Right hindlimb (tissue), 1 donor: ENCODE measurements around the gene AGPAT1.

Source experiments
- DNase-seq: peaks from one replicate; pipeline ENCODE4 v3.0.0-alpha.2; 2018

The AGPAT1 gene

DNA sequence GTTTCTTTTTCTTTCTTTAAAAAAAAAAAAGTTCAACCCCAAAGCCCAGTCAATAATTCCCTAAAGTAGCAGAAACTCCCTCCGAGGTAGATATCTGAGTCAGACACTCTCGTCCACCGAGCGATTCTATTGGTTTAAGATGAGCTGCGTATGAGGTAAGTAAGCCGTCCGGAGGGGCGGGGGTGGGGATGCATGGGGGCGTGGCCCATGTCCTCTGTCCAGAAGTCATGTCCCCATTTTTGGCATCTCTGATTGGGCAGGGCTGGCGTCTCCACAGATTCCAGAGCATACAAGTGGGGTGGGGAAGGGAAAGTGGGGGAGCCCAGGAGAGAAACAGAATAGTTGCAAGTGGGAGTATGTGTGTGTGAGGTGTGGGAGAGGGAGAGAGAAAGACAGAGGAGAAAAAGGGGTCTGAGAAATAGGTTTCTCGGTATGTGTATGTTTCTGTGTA, 9.8 kb upstream of the AGPAT1 start:
- DNase-seq, result peak; percentile 79

- no peak for DNase-seq
These were observed 8.3 kb upstream of the AGPAT1 start, which contains the start of gene AGER for GRCh38 chr6:32184084-32184640. TSS of gene AGER (minus strand) at chr6:32184253. CDS start at chr6:32184222, 31 bp downstream.

GRCh38 chr6:32183483-32184083, 7.7 kb upstream of the AGPAT1 start:
- no peak for DNase-seq

DNA sequence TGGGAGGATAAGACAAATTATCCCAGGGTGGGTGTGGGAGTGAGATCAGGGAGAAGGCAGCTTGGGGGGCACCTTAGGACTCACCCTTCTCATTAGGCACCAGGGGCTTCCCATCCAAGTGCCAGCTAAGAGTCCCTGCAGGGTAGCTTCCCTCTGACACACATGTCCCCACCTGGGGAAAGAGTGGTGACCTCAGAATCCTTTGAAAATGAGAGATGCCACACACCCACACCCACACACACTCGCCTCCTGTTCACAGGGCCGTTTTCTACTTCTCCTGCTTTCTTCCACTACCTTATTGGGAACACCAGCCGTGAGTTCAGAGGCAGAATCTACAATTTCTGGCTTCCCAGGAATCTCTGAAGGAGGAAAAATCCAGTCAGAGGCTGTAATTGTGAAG, 7.1 kb upstream of the AGPAT1 start:
- DNase-seq, result no peak

DNA sequence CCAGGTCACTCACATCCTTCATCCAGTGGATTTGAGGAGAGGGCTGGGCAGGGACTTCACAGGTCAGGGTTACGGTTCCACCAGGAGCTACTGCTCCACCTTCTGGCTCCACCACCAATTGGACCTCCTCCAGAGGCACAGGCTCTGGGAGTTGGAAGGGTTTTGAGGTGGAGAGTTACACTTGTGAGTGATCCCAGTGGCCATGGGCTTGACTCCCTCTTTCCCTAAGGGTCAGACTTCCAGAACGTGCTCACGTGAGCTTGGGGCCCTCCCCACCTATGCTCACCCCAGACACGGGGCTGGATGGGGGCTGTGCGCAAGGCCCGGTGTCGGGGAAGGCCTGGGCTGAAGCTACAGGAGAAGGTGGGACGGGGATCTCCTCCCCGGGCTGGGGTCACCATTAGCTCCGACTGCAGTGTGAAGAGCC, 6.7 kb upstream of the AGPAT1 start:
- no peak for DNase-seq

DNA sequence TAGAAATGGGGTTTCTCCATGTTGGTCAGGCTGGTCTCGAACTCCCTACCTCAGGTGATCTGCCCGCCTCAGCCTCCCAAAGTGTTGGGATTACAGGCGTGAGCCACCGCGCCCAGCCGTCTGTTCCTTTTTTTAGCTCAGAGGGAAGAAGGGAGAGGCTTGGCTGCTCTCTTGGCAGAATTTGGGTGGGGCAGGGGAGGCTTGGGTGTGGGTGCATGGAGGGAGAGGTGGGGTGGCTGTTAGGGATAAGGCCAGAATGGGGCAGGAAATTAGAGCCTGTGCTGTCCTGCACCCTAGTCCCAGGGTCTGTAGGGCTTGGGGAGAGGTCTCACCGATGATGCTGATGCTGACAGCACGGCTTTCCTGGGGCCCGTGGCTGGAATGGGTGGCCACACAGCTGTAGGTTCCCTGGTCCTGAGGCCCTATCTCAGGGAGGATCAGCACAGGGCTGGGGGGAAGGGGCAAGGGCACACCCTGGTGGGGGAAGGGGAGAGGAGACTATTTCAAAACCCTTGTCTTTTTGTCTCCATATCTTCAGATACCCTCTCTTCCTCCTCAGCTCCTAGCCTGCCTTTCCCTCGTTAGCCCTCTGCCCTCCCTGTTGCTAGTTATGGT, 6.1 kb upstream of the AGPAT1 start:
- no peak for DNase-seq

- no peak for DNase-seq
These were observed 5.3 kb upstream of the AGPAT1 start for GRCh38 chr6:32181148-32181702.

DNA sequence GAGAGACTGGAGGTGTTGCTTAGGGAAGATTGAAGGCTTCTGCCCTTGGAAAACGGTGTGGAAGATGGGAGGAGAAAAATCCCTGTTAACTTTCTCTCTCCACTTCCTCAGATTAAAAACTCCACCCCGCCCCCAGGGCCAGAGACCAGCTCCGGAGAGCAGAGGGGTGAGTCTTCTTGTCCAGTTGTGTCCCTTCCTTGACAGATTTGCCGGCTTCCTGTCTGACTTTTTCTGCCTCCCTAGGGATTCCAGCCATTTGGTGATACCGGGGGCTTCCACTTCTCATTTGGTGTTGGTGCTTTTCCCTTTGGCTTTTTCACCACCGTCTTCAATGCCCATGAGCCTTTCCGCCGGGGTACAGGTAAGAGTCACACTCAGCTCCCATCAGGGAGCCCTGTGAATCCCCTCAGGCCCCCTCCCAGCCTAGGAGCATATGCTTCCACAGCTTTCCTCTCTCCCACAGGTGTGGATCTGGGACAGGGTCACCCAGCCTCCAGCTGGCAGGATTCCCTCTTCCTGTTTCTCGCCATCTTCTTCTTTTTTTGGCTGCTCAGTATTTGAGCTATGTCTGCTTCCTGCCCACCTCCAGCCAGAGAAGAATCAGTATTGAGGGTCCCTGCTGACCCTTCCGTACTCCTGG, 4.0 kb upstream of the AGPAT1 start:
- no peak for DNase-seq

- no peak for DNase-seq
These were observed 2.9 kb upstream of the AGPAT1 start for GRCh38 chr6:32178547-32179440.

DNA sequence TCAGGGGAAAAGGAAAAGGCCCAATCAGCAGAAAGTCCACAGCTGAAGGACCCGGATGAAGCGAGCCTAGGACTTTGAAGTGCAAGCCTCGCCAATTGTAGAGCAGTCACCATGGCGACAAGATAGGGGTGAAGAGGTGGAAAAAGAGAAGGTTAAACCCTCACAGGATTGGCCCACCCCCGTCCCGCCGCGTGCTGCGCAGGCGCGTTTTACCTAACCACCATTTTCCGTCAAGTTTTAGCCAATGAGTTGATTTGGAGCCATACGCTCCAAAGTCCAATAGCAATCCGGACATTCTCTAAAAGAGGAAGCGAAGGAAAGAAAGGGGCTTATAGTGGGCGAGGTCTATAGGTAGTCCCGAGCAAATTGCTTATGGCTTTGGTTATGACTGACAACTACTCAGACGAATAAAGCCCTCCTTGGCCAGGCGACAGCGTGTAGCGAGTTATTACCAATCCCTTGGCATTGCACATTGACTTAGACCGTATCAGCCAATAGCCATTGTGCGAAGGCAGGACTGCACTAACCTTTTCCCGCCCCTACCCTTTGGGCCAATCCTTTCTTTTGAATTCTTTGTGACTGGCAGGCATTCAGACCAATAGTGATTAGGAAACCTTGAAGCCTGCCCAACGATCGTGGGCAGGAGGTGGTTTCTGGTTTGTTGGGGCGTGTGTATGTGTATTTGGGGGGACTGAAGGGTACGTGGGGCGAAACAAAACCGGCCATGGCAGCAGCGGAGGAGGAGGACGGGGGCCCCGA, 2.1 kb upstream of the AGPAT1 start, which contains the start of gene RNF5:
Gene RNF5, plus strand, starts transcription at position 618 of the 759 bp plus-strand sequence. Its CDS starts 107 bp downstream, at position 725.
- peak; percentile 99 for DNase-seq

DNA sequence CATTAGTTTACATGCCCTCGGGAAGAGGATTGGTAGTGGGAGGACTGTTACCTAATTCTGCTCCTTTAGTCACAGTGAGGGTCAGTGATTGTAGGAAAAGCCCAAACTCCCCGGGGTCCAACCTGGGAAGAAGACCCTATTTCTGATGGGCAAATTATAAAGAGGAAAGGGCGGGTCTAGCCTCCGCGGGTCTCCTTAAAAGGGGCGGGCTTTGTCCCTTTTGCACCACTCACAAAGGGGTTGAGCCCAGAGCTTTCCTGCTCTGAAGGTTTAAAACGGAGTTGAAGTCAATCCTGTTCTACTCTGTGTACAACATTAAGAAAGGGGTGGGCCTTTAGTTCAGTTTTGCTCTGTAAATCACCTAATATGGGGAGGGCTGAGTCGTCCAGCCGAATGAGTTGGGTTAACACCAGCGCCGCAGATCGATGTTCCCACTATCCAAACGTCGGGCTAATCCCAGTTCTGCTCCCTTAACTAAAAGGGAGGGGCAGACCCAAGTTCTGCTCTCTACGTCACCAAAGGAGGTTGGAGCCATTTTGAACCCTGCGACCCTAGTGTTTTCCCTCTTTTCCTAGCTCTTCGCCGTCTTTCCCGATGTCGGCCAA, 1.4 kb upstream of the AGPAT1 start:
- DNase-seq, result no peak

DNA sequence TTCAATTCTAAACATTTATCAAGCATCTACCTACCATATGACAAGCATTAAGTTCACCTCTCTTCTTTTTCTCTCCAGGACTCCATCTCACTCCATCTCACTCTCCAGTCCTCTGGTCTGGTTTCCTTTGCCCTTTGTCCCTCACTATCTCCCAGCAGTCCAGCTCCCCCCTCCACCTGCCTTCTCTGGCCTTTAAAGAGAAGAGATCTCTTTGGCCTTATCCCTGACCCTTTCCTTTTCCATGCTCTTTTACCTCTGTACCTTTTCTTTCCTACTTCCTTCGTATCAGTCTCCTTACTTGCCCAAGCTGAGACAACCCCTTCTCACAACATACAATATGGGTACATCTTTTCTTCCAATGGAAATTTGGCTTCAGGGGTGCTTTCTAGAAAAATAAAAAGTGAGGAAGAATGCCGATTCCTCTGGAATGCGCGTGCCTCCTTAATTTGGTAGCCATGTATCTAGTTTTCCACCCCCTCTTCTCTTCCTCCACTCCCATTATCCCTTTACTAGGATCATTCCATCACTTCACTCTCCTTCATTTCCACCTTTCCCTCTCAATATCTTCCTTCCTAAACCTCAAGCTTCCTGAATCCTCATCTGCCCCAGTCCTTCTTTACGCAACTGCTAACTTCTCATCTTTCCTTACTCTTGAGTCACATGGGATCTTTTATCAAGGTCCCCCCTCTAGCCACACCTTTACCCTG, 745 bp upstream of the AGPAT1 start:
- DNase-seq, result no peak

DNA sequence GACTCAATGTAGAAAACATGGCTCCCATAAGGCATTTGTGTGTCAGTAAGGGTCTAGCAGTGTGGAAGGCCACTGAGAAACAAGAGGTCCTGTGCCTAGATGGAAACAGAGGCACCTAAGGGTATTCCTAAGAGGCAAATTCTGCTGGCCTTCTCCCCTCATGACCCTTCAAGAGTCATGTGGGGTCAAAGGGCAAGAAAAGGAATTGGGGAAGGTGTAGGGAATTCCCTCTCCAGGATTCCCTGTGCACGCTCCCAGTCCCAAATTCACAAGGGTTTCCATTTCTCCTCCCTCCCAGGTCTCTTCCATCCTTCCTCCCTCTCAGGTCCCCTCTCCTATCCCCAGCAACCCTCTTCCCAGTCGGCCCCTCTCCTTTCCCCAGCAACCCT, 568 bp downstream of the AGPAT1 start:
- DNase-seq, result no peak

DNA sequence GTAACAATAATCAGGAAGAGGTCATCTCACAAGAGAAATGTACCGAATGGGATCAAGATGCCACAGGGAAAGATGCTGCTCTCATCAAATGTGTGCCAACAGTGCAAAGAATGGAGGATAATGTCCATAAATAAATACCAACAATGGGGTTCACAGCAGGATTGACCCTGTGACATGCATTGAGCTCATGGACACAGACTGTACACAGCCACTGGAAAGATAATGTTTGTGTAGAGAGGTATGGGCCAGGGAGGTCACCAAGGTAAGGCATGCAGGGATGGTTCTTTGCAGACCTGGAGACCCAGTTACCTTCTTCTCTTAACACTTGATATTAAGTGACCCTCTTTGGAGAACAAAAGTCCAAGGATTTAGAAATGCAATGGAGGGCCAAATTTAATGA, 1.5 kb downstream of the AGPAT1 start:
- DNase-seq, result no peak

DNA sequence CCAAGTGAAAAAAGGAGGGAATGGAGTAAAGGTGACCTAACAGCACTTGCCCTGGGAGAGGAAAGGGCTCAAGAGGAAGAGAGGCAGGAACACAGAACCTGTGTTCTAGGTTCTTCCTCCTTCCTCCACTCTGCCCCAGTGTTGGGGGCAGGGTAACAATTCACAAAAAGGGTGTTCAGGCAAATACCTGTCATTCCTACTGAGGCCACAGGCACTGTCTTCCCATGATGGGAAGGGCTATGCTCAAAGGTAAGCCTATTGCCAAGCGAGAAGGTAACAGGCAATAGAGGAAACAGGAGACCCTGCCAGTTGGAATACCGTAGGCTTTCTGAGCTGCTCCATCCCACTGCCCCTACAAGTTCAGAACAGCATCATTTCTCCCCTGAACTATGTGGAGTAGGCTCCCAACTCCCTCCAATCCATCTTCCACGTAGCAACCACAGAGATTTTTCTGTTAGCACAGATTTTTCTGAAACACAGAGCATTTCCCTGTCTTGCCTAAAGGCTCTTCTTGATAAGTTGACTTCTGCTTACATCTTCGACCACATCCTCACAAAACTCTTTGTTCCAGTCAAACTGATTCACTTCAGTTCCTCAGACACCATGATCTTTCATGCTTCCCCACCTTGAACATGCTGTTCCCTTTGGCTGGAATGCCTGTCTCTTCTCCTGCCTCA, 2.7 kb downstream of the AGPAT1 start:
- no peak for DNase-seq

DNA sequence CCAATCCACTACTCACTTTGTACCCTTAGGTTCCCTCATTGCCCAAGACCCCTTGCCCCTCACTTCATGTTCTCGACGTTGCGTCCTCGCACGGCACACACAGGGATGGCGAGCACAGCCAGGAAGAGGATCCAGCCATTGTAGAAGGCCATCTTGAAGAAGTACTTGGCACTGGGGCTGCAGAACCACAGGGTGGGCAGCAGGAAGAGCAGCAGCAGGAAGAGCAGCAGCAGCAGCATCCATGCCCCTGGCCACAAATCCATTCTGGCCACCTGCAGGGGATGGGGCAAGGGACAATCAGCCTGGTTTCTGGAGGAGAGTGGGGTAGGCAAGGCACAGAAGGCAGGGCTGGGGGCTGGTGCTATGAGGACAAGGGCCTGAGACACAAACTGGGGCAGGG, 4.7 kb downstream of the AGPAT1 start:
- no peak for DNase-seq

DNA sequence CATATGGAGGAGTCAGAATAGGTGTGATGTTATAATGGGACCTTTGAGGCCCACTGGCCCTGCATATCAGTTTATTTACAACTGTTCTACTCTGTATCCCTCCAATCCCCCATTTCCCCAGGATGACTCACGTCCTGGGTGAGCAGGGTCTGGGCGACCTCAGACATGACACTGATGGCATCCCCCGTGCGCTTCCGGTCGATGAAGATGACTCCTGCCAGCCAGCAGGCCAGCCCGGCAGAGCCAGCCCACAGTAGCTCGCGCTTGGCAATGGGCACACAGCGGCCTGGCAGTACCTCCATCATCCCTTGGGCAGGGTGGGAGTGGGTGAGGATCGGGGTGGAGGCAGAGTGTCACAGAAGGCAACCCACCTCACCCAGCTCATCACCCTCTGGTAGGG, 5.6 kb downstream of the AGPAT1 start:
- DNase-seq, result no peak

GRCh38 chr6:32168807-32169591, 6.9 kb downstream of the AGPAT1 start:
- no peak for DNase-seq

GRCh38 chr6:32168350-32168749, 7.5 kb downstream of the AGPAT1 start:
- DNase-seq, result no peak
